Stimulated activated CD8-positive, alpha-beta memory T cell treated with anti-CD3 and anti-CD28 coated beads, Interleukin-12 subunit alpha, Interleukin-12 subunit beta, amount 100 ng/mL, for 1 hour (primary cell): ENCODE measurements around the gene RTN4RL1.

ENCODE experiments used
- DNase-seq: peaks from one replicate; pipeline ENCODE4 v3.0.0-alpha.2; 2020; ENCODE audit warnings: low read depth

RTN4RL1 gene

GRCh38 chr17:1975573-1975972, 49.6 kb downstream of the RTN4RL1 start:
- no peak for DNase-seq

- no peak for DNase-seq
Observed at GRCh38 chr17:1972487-1973160, 52.5 kb downstream of the RTN4RL1 start.

- no peak for DNase-seq
Observed at GRCh38 chr17:1970843-1971384, 54.2 kb downstream of the RTN4RL1 start.

GRCh38 chr17:1969712-1970111, 55.4 kb downstream of the RTN4RL1 start:
- DNase-seq, result no peak

GRCh38 chr17:1967213-1967612, 57.9 kb downstream of the RTN4RL1 start:
- no peak for DNase-seq

GRCh38 chr17:1966274-1967086, 58.7 kb downstream of the RTN4RL1 start:
- DNase-seq, result no peak

- no peak for DNase-seq
Observed at GRCh38 chr17:1965556-1966273, 59.4 kb downstream of the RTN4RL1 start.

GRCh38 chr17:1963250-1963649, 61.9 kb downstream of the RTN4RL1 start:
- no peak for DNase-seq

GRCh38 chr17:1961189-1961588, 63.9 kb downstream of the RTN4RL1 start:
- DNase-seq, result no peak

- DNase-seq, result no peak
Observed at GRCh38 chr17:1960545-1960912, 64.6 kb downstream of the RTN4RL1 start.

GRCh38 chr17:1959871-1960544, 65.1 kb downstream of the RTN4RL1 start:
- no peak for DNase-seq

- DNase-seq, result no peak
Observed at GRCh38 chr17:1958134-1958881, 66.8 kb downstream of the RTN4RL1 start.

- DNase-seq, result no peak
Observed at GRCh38 chr17:1957037-1957436, 68.1 kb downstream of the RTN4RL1 start.

- no peak for DNase-seq
Observed at GRCh38 chr17:1956134-1956533, 69.0 kb downstream of the RTN4RL1 start.

- DNase-seq, result no peak
Observed at GRCh38 chr17:1953831-1954230, 71.3 kb downstream of the RTN4RL1 start.

GRCh38 chr17:1951920-1952319, 73.2 kb downstream of the RTN4RL1 start:
- DNase-seq, result no peak

- DNase-seq, result no peak
Observed at GRCh38 chr17:1949754-1950153, 75.4 kb downstream of the RTN4RL1 start.

- DNase-seq, result no peak
Observed at GRCh38 chr17:1948517-1948825, 76.7 kb downstream of the RTN4RL1 start.

GRCh38 chr17:1947743-1948516, 77.2 kb downstream of the RTN4RL1 start:
- DNase-seq, result no peak

GRCh38 chr17:1947229-1947742, 77.8 kb downstream of the RTN4RL1 start:
- no peak for DNase-seq
